GM19452 (cell line): ENCODE measurements around the gene RASGRF1.

Experiments used
- ATAC-seq: cut with Tn5 transposase; IDR thresholded peaks from one replicate; pipeline ENCODE4 v1.9.1; 2021; ENCODE audit not compliant: unreplicated experiment

RASGRF1 gene

GRCh38 chr15:78988361-78988911, 102.1 kb downstream of the RASGRF1 start:
- ATAC-seq, result no peak

- ATAC-seq, result no peak
Observed at GRCh38 chr15:78987556-78988360, 102.8 kb downstream of the RASGRF1 start.

DNA sequence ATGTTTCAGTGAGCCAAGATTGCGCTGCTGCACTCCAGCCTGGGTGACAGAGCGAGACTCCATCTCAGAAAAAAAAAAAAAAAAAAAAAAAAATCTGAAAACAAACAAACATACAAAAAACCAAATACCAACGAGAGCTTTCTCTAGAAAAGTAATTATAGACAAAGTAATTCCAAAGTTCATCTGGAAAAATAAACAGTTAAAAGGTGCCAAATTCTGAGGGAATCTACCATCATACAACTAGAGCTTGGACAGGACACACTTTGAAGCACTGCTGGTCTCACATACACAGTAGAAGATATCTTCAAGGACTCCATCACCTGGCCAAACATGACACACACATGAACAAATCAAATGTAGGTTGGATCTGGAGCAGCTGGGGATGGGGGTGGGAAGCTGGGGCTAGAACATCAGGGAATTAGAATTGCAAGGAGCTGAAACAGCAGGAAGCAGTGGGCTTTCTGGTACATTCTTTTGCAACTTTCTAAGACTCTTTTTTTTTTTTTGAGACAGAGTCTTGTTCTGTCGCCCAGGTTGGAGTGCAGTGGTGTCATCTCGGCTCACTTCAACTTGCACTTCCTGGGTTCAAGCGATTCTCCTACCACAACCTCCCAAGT, 104.6 kb downstream of the RASGRF1 start:
- no peak for ATAC-seq

- ATAC-seq, result no peak
Observed at GRCh38 chr15:78984041-78984440, 106.5 kb downstream of the RASGRF1 start.

DNA sequence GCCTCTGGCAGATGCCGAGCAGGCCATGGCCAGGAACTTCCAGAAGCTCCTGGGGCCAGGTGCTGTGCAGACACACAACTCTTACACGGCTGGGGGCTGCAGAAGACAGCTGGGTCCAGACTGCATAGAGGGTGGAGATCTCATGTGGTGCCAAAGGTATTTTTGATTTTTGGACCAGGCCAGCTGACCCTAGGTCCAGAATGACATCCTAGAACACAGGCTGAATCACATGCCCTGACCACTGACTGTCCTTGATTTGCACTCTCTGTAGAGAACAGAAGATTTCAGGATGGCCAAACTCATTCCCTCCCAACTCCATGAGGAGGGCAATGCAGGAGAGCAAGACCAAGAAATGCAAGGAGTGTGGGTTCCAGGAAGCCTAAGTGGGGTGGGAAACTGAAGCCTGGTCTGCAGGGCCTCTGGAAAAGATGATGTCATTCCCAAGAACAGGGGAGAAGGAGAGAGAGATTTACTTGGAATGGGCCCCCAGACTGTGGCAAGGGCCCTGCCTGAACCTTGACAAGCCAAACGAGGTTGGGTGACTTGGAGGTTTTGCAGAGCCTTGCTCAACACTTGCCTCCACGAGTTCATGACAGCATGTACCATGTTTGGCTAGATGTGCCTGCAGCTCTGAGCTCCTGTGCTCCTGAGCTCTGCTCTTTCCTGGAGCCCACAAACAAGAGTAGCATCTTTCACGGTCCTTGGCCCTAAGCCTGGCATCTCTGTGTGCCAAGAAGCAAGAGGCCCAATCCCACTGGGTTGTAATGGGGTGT, 107.2 kb downstream of the RASGRF1 start:
- ATAC-seq, result no peak

GRCh38 chr15:78982736-78983135, 107.8 kb downstream of the RASGRF1 start:
- ATAC-seq, result no peak

DNA sequence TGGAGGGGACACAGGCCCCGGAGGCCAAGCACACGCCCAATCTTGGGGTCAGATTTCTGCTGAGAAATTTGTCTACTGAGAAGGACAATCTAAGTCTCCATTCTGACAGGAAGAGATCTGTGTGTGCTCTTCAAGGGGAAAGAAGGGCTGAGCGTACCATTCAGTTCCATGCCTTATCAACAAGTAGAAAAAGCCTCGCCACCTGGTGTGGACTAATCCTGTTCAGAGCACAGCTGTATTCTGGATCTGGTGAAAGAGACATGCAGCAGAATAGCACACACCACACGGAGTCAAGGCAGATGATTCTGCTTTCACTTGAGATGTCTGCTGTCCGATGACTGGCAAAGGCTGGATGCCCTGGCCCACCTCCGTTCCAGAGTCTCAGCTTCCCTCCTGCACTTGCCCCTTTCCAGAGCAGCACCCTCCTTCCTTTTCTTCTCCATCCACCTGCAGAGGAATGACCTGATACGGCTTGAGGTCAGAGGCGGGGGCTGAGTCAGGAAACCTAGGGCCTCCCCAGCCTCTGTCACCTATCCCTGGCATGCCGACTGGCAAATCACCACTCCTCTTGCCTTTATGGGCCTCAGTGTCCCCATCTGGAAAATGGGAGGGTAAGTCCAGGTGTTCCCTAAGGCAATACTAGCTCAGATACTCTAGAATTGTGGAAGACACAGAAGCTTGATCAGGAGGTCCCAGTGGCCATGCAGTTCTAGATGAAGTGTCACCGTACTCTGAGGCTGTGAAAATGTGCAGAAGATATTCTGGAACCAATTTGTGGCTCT, 108.9 kb downstream of the RASGRF1 start:
- no peak for ATAC-seq

- ATAC-seq, result no peak
Observed at GRCh38 chr15:78979456-78980320, 110.9 kb downstream of the RASGRF1 start.

GRCh38 chr15:78978601-78979179, 111.9 kb downstream of the RASGRF1 start:
- ATAC-seq, result no peak

DNA sequence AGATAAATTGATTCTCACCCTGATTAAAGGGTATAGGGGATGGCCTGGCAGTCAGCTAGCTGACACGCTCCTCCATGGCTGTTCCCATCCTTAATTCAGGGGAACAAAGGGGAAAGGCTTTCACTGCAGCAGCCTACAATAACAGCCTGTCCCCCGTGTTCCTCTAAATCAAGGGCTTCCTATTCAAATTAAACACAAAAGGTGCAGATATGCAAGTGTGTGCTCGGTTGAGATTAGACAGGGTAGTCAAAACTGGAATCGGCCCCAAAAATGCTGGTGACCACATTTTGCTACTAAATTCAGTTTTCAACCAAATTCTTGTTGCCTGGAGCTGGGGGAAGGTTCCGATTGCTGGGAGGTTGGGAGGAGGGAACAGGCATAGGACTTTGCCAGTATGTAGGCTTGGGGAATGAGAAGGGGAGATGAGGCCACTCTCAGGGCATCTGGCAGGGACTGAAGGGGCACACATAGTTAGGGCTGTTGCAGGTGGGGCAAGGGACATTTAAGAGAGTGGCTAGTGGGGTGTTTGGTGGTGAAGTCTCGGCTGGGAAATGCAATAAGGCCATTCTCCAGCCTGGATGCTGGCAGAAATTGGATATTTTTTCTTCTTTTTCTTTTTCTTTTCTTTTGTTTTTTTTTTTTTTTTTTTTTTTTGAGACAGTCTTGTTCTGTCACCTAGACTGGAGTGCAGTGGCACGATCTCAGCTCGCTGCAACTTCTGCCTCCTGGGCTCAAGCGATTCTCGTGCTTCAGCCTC, 112.8 kb downstream of the RASGRF1 start:
- peak; percentile 28 for ATAC-seq

DNA sequence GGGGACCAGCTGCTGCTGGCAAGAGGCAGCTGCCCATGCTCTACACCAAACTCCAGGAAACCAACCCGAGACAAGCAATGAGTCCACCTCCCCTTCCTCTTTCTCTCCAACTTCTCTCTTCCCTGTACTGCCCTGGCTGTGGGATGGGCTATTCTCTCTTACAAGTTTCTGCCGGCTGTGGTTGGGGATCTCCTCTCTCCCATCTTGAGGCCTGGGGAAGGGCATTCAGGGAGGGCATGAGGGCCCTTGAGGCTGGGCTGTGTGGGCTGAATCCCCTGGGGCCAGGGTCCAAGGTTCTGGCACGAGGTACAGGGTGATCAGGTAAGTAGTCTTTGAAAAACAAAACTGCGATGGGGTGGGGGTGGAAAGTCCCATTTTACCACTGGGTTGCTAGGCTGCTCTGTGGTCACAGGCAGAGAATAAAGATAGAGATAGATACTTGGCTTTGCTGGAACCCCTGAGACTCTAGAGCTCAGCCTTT, 113.4 kb downstream of the RASGRF1 start:
- peak; percentile 71 for ATAC-seq

DNA sequence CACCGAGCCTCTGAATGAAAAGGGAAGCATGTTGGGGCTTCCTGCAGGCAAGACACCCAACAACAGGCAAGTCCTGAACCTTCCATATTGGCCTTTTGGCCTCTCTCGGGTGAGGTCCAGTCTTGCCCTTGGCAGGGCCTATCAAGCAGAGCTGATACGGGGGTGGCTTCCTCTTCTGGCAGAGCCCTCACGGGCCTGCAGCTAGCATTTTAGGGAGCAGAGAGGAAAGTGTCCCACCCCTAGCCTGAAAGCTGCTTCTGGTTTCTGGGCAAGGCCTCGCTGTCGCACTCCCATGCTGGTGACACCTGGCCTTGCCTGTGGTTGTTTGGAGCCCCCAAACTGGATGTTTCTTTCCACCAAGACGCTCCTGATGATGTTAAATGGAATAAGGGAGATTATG, 113.9 kb downstream of the RASGRF1 start:
- ATAC-seq, result peak; percentile 10

- no peak for ATAC-seq
Observed at GRCh38 chr15:78974272-78974918, 116.2 kb downstream of the RASGRF1 start.

DNA sequence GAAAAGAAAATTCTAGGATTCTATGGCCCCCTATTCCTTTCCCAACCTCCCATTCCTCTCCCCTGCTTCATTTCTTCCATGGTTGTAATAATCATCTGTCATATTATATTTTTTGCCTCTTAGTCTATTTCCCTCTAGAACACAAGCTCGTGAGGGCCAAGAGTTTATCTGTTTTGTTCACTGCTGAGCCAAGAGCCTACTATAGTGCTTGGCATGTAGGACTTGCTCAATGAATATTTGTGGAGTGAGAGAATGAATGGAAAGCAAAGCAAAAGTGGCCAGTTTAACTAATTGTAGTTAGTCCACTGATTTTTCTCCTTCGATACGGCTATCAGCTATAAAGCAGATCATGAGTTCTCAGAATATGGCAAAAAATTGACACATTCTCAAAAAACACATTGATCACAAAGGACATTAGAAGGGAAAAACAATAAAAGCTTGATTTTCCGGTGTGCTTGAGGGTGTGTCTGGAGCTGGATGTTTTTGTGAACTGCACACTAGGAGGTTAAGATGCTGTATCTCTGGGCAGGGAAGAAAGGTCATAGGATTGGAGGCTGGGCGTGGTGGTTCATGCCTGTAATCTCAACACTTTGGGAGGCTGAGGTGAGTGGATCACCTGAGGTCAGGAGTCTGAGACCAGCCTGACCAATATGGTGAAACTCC, 120.8 kb downstream of the RASGRF1 start:
- ATAC-seq, result no peak

DNA sequence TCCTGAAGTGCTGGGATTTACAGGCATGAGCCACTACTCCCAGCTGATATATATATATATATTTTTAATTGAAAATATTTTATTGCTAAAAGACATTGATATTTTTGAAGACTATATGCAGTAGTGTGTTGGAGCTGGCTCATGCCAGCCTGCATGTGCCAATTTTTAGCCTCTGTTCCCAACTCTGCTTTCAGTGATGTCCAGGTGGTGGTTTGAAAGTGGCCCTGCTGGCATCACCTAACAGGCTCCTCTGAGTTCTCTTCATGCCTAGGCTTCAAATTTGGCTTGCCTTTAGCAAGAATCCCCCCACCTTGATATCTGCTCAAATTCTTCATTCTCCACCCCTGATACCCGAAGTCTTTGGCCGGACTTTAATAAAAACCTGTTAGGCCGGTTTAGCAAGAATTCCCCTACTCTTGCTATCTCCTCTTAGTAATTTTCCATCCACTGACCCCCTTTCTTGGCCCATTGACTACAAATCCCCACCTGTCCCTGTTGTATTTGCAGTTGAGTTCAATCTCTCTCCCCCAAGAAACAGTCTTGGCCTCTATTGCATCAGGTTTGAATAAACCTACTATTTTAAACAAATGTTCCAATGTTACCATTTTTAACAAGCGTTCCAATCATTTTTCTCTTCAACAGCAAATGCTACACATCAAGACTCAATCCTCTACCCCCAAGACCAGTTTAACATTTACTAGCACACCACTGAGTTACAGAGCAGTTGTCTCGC, 121.9 kb downstream of the RASGRF1 start:
- ATAC-seq, result no peak

DNA sequence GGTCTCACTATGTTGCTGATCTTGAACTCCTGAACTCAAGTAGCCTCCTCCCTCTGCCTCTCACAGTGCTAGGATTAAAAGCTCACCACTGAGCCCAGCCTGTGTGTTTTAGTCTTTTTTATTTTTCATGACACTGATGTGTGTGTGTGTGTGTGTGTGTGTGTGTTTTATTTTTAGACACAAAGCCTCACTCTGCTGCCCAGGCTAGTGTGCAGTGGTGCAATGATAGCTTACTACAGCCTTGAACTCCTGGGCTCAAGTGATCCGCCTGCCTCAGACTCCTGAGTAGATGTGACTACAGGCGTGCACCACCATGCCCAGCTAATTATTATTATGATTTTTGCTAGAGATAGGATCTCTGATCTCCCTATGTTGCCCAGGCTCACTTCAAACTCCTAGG, 122.5 kb downstream of the RASGRF1 start:
- ATAC-seq, result no peak

DNA sequence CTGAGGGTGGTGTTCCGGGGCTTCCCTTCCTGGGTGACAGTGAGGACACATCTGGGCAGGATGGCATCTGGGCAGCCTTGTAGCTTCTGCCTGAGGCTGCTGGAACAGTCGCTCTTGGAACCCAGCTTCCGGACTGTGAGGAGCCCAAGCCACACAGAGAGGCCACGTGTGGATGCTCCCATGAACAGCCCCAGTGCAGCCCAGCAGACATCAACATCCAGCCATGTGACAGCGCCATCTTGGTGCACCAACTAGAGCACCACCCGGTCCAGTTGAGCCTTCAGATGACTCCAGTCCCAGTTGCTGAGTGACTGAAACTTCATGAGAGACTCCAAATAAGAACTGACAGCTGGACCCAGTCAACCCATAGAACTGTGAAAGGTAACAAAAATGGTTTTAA, 130.3 kb downstream of the RASGRF1 start:
- no peak for ATAC-seq
